NT2/D1 (cell line): ENCODE data around the gene OSBPL10.

Experiments
- SUZ12 ChIP-seq: IDR thresholded peaks from 2 replicates; pipeline ENCODE4 v1.6.1; 2011; ENCODE audit not compliant: insufficient read length, insufficient read depth; ENCODE audit errors: extremely low read depth
- YY1 ChIP-seq: IDR thresholded peaks from 2 replicates; pipeline ENCODE4 v1.6.1; 2011; ENCODE audit not compliant: insufficient read length, insufficient read depth
- ZNF274 ChIP-seq: IDR thresholded peaks from 2 replicates; pipeline ENCODE4 v1.6.1; 2011; ENCODE audit warnings: mild to moderate bottlenecking, low read depth, low read length

DNA sequence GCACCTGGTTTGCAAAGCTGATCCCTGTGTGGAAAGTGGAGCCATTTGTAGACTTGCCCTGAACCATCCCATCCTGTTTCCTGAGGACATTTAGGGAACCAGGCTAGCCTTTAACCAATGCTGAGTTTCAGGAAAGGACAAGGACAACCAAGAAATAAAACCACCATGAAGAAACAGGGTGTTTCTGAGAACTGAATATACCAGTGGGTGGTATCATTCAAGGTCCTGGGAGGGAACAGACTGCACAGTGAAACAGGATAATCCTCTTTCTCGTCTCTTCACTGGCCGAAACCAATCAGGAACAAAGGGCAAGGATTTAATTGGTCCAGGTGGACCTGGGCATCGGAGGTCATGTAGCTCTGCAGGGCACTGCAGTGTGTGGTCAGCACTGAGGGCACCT is 22.3 kb upstream of the OSBPL10 start:
- no peak for TF ChIP-seq YY1
- TF ChIP-seq SUZ12: no peak
- no peak for TF ChIP-seq ZNF274
